PC-3 (cell line): ENCODE measurements around the gene MIXL1.

ENCODE experiments used
- CTCF ChIP-seq: fragments of 300-600 bp; sonication (generic); conservative IDR thresholded peaks from 2 replicates; pipeline ENCODE4 v1.5.1; 2017; ENCODE audit warnings: antibody characterized with exemption, low read depth, mild to moderate bottlenecking, low read length
- EZH2 ChIP-seq: fragments of 300-600 bp; sonication (generic); IDR thresholded peaks from one replicate; pipeline ENCODE4 v1.6.1; 2017; ENCODE audit warnings: antibody characterized with exemption, mild to moderate bottlenecking, low read length; ENCODE audit not compliant: unreplicated experiment
- EZH2phosphoT487 ChIP-seq: fragments of 300-600 bp; sonication (generic); IDR thresholded peaks from 2 replicates; pipeline ENCODE4 v1.6.1; 2018; ENCODE audit warnings: mild to moderate bottlenecking, antibody characterized with exemption, low read length, borderline replicate concordance

DNA sequence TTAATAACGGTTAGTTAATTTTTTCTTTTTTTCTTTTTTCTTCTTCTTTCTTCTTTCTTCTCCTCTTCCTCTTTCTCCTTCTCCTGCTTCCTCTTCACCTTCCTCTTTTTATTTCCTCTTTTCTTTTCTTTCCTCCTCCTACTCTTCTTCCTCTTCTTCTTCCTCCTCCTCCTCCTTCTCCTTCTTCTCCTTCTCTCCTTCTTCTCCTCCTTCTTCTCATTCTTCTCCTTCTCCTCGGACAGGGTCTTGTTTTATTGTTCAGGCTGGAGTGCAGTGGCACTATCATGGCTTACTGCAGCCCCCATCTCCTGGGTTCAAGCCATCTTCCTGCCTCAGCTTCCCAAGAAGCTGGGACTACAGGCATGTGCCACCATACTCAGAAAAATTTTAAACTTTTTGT, 23.5 kb upstream of the MIXL1 start:
- TF ChIP-seq CTCF: no peak
- no peak for TF ChIP-seq EZH2
- no peak for TF ChIP-seq EZH2phosphoT487
